Stimulated activated CD4-positive, alpha-beta T cell treated with anti-CD3 and anti-CD28 coated beads, Interleukin-1b, Interleukin-23, amount 100 ng/mL, for 4 hours (primary cell): Measurements from ENCODE around the gene VSIG4.
A peak's percentile ranks its signal among the peaks of the same experiment; 100 is the strongest.
"Not testable (repeated sequence)": the region's sequence is repeated elsewhere in the genome, so short reads cannot be mapped to it uniquely, and the experiment has no call there.

Source experiments
- DNase-seq, 2 donors: peaks; one replicate each; pipeline ENCODE4 v3.0.0-alpha.2; 2020; ENCODE audit warnings: low read depth in 2 of 2

VSIG4 gene, protein sequence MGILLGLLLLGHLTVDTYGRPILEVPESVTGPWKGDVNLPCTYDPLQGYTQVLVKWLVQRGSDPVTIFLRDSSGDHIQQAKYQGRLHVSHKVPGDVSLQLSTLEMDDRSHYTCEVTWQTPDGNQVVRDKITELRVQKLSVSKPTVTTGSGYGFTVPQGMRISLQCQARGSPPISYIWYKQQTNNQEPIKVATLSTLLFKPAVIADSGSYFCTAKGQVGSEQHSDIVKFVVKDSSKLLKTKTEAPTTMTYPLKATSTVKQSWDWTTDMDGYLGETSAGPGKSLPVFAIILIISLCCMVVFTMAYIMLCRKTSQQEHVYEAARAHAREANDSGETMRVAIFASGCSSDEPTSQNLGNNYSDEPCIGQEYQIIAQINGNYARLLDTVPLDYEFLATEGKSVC

DNA sequence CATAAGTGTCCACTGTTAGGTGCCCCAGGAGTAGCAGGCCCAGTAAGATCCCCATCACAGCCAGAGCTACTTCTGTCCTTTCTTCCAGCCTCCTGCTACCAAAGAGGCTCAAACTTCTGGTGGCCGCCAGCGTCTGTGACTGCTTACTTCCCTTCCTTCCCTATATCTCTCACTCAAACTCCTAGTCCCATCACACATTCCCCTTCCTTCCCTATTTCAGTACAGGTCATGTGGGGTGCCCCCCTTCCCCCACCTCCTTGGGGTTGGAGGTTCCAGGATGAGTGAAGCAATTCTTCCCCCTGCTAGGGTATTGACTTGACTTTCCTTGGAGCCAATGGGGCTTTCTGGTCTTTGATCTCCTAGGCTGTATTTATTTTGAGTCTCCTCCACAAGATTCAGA is at the start of gene VSIG4:
TSS of gene VSIG4 (minus strand) at position 137 of the 400 bp plus-strand sequence. CDS start at position 55, 82 bp downstream.
- no peak for DNase-seq

DNA sequence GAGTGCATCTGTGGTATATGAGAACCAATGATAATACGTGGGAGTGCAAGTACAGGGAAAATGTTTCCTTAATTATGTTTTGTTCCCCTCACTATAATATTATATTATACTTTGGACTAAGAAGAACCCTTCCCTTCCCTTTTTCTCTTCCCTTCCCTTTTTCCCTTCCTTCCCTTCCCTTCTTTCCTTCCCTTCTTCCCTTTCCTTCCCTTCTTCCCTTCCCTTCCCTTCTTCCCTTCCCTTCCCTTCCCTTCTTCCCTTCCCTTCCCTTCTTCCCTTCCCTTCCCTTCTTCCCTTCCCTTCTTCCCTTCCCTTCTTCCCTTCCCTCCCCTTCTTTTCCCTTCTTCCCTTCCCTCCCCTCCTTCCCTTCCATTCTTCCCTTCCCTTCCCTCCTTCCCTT is 36.9 kb upstream of the VSIG4 start:
- no peak for DNase-seq

DNA sequence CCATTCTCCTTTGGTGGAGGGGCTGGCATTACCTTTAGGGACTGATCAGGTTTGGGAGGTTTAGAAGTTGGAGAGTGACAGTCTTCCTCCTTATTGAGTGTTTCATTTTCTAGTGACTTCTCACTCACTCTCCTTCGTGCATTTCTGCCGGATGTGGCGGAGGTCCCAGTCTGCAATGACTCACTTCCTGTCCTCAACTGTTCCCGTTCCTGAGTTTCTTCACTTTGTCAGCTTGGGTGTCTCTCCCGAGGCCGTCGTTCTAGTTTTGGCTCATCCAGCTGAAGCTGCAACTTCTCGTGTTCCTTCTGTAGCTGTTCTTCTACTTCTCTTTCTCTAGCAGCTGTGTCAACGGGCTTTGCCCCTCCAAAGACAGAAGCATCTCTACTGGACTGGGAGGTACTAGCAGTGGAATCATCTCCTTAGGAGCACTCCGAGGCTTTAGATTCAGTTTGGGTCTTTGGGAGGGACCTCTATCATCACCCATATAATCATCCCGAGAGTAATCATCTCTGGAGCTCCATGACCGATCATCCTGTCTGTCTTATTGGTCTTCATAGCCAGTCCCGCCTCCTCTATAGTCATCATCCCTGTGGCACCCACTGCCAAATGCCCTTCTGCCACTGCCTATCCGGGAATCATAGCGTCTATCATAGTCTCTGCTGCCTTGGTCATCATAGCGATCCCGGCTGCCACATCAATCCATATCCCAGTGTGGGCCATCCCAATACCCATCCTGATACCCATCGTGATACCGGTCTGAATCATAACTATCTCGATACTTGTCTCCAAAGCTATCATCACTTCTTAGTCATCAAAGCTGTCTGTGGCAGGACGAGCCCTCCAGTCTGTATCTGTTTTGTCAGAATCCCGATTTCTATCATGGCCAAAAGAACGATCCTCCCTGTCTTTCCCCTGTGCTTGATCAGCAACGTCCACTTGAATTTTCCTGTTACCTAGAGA is 35.3 kb upstream of the VSIG4 start:
- DNase-seq = peak in 1 of 2 donors; percentile 18

DNA sequence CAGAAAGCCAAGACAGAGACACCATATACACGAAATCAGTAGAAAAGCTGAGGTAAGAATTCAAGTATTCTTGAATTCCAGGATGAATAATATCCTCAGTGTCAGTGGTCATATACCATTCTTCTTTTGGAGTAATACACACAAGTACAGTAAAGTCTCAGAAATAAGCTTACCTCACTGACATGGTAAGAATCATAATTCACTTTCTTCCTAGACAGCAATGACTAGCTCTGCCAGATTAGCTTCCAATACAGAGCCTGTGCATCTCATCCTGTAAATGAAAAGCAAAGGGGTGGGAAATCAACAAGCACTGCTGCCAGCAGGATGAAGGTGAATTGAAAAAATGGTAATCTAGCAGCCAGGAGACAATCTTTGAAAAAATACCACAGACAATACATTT is 31.2 kb upstream of the VSIG4 start:
- DNase-seq = no peak

DNA sequence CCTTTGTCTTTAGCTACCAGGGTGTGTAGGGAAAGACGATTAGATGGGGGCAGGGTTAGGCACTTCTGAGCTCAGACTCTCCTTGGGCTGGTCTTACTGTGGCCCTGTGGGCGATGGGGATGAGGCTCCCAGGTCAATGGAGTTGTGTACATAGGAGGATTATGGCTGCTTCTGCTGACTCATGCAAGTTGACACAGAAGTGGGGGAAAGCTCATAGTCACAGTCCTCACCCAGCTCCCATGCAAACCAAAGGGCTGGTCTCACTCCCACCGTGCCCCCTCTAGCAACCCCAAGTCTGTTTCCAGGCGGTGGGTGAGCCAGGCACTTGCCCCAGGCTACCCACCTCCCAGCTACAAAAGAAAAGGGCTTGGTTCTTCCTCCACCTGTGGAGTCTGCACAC is 24.4 kb upstream of the VSIG4 start:
- DNase-seq = no peak

DNA sequence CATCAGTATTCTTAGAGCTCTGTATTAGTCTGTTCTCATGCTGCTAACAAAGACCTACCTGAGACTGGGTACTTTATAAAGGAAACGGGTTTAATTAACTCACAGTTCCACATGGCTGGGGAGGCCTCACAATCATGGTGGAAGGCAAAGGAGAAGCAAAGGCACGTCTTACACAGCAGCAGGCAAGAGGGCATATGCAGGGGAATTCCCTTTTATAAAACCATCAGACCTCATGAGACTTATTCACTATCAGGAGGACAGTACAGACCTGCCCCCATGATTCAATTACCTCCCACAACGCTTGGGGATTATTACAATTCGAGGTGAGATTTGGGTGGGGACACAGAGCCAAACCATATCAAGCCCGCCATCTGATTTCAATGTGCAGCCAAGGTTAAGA is 17.1 kb upstream of the VSIG4 start:
- DNase-seq = not testable (repeated sequence)

DNA sequence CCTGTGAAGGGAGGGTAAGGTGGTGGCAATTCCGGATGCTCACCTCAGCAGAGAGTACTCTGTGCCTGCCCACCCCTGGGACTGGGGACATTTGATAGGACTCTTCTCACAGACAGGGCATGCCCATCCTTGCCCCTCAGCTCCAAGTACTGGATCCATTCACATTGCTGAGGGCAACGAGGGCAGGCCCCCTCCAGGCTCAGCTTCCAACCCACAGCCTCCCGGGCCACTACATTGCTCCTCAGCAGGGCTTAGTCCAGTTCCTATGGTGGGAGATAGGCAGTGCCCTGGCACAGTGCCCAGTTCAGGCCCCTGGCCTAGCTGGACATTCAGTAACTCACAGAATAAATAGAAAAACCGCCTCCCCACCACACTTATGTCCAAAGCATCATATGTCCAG is 15.1 kb upstream of the VSIG4 start:
- DNase-seq = no peak

DNA sequence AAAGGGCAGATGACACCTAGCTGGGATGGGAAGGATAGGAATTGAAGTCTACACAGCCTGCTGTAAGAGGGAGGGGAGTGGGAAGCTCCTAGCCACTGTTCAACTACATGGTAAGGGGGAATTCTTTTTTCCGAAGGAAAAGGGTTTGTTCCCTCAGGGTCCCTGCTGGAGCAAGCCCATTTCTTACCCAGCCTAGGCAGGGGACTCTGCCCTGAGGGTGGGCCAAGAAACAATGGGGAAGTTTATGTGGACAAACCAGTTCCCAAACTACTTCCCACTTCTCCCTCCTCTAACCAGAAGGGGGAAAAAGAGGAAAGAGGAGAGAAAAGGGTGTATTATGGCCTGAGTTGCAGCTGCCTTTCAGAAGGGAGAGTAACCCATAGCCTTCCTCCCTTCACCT is 13.5 kb upstream of the VSIG4 start:
- no peak for DNase-seq

DNA sequence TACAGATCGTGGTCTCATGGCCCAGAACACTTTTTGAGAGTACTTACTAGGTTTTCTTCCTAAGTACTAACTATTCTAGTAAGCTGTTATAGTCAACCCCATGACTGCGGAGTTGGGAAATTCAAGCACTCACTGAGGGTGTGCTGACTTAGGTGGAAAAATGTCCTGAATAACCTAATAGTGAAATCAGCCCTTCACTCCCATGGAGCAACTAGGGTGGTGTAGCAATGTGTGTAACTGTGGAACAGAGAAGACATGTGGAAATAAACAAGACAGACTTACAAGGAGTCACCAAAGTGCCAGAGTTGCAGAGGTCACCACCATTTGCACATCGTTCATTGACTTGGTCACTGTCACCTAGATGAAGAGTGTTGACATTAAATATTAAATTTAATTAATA is 12.1 kb upstream of the VSIG4 start:
- DNase-seq = no peak

DNA sequence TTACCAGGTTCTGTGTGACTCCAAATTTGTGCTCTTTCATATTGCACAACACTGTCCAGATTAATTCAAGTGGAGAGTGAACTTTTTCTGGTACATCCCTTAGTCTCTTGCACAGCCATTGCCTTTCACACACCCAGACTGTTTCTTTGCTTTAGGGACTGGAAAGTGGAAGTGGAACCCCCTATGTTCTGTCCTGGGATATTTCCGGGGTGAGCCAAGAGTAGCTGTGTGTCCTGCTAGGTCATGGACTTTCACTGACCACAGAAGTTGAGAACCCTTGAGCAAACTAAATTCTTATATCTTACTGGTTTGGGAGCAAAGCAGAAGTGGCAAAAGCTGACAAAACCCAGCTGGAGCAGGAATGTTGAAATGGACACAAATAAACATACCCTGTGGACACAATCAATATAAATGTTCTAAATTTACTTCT is 10.3 kb upstream of the VSIG4 start:
- no peak for DNase-seq

DNA sequence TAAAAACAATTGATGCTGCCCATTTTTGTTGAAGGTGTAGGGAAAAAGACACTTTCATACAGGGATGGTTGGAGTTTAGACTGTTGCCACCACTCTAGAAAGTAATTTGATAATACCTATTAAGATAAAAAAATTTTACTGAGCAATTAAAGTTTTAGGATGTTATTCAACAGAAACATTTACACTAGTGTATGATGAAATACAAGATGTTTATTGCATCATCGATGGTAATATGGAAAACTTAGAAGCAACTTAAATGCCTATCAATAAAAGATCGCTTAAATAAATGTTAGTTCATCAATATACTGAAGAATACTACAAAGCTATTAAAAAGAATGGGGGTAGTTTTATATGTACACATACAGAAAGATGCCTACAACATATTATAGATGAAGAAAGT is 9.2 kb upstream of the VSIG4 start:
- no peak for DNase-seq

DNA sequence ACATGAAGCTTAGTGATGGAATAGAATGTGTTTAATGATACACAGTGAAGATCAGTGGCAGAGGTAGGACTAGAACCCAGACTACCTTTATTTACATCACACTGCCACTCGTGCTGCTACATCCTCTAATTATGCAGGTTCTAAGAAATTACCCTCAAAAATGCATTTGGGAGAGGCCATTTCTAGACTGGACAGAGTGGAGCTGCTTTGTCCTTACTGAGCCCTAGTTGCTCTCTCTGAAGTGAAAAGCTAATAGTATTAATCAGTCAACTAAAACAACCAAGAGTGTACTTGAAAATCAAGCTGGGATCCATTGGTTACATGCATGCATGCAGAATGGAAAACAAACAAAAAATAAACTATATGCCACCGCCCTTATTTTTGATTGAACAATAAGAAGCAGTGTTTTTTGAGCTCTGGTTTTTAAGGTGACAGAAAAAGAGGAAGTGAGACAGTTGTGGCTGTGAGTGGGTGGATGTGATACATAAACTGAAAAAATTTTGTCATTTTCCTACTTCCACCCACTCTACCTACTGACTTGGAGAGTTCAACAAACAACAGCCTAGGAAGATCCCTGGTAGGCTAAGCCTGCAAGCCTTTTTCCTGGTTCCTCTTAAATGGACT is 6.8 kb upstream of the VSIG4 start:
- peak in 1 of 2 donors; percentile 10 for DNase-seq

DNA sequence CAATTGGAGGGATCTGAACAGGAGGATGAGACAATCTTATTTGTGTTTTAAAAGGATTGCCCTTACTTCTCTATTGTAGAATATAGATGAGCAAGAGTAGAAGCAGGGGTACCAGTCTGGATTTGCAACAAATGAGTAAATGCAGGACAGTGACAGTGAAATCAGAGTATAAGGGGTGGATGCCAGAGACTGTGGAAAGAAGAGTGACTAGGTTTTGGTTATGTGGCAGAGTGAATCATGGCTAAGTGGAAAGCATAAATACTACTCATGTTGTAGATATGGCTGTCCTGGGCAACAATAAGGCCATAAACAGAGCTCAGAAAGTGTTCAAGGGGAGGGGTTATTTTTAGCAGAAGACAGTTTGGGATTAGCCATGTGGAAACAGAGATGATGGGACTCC is 6.0 kb upstream of the VSIG4 start:
- no peak for DNase-seq

DNA sequence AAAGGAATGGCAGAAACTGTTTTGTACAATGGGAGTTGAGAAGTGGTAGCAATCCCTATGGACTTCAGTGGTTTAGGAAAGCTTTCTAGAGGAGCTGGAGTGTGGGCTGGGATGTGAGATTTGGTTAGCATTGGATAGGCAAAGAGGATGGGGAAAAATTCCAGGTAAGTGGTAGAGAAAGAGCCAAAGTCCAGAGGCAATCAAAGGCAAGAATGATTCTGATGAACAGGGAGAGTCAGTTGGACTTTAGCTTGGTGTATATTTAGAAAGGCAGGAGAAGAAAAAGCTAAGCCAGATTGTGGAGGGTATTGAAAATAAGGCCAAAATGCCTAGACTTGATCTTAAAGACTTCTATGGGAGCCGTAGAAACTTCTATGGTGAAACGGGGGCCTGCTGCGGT is 3.7 kb upstream of the VSIG4 start:
- no peak for DNase-seq

DNA sequence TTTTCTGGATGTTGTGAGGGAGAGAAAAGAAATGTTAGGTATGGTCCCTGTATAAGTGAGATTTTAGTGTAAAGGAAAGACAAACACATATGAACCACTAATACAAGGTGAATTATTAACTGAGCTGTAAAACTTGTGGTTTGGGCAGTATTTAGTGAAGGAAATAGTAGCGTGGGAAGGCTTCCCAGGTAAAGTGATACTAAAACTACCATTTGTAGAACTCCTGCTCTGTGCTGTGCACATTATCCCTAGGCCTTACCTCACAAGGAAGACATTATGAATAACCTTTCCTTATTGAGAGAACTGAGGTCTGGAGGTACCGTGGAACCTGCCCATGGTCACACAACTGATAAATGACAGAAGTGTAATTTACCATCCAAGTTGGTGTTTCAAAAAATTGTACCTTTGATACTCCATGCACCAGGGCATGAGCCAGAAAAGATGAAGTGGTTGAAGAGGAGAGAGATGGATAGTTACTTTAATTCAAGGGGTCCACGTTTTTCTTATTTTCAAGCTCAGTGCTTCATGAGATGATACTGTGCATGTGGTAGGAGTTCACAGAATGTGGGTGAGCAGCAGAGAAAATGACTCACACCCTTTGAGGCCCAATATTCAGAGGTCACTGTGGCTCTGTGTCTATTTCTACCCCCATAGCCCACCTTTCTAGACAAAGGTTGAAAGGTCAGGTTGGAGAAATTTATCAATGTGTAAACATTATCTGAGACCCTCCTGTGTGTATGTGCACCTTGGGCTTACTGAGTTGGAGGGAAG is 2.6 kb upstream of the VSIG4 start:
- no peak for DNase-seq

DNA sequence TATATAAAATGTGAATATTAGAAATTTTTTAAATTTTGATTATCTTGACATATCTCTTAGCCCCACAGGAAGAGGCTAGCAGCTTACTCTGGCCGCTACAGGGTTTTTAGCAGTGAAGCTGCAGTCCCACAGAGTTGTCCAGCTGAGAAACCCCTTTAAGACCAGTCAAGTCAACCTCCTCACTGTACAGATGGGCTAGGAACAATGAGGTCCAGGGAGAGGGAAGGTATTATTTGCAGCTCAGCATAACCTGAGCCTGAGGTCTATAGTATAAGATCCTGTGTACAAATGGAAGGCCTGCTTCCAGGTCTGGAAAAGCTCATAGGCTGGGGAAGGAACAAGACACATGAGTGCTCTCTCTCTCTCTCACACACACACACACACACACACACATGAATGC is 1.8 kb downstream of the VSIG4 start:
- DNase-seq = no peak

DNA sequence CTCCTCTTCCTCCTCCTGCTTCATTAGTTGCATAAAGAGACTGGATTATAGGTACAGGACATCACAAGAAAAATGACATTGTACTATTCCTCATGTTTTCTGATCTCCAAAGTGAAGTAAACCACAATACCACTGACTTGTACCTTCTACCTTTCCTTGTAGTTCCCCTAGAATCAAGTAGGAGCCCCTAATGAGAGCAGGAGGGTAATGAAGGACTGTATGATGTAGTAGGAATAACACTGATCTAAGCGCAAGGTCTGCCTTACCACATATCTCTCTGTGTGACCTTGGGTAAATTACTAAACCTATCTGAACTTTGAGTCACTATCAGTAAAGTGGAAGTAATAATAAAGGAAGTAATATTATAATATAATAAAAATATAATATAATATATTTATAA is 3.6 kb downstream of the VSIG4 start:
- no peak for DNase-seq

DNA sequence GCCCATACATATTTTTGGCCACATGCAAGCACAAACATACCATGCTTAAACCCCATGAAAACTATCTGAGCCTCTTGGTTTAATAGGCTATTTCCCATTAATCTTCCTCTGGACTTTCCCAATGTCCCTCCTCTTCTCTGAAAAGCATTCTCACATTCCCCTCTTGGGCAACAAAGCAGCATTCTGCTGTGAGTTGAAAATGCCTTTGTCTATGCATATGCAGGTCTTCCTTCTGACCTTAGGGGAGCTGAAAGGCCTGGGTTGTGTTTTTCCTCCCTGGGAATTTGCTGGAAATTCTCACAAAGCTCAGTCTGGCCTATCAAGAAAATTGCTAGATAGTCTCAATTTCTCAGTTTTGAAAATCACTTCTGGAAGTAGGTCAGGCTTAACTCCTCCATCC is 4.2 kb downstream of the VSIG4 start:
- no peak for DNase-seq

DNA sequence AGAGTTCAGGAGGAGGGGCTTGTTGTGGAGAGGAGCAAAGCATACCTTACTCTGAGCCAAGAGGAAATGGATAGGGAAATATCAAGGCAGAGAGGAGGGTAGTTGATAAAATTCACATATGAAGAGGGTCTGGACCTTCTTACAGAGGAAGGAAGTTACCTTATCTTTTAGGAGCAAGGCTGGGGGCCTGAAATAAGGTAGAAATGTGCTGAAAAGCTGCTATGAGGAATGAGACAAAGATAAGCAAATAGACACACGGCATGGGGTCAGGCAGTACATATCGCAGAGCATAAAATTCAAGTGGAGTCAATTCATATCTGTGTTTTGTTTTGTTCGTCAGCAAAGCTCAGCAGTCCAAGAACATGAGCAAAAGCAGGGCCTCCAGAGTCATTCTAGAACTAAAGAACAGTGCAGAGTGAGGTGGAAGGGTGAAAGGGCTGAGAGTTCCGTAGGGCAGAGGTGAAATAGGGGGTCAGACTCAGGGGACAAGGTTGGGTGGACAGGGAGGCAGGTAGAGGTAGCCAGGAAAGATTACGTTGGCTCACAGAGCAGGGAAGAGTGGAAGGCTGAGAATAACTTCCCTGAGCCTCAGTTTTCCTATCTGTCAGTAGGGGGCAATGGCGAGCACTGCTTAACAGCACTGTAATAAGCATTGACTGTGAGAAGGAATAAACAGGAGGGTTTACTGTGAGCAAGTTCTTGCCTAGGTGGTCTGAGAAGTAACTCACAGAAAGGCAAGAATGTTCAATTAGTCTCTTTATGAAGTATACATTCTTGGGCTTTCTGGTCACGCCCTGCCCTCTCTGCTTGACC is 9.2 kb downstream of the VSIG4 start:
- DNase-seq = peak in 1 of 2 donors; percentile 11

DNA sequence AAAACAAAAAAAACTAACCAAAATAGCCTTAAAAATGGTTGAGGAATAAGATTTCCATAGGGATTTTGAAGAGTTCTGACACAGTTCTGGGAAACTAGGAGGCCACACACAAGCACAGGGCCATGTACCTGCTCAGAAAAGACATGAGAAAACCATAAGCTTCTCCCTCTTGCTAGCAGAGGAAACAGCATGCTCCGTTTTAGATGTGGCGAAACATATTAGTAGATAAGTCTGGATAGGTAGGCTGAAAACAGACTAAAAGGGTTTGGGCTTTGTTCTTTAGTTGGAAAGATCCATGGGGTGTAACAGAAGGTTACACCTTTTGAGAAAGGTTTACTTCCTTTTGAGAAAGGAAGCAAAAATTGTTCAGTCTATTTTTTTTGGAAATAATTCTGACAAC is 10.9 kb downstream of the VSIG4 start:
- DNase-seq = no peak

DNA sequence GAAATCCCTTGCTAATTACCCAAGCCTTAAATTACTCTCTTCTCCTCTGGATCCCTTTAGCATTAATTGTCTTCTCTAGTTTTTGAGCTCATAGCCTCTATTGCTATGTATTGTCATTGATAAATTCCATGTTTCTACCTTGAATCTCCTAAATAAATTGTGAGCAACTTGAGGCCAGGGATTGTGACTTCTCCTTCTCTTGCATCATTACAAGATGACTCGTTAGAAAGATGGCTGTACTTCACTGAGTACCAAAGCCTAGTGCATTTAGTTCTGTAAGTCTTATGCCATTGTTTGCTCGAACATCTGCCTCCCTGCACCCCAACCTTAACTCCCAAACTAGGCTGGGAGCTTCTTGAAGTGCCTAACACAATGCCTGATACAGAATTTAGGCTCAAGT is 15.3 kb downstream of the VSIG4 start:
- no peak for DNase-seq
